ENCODE results near the gene CFAP65. TPM values are rescaled to one million over a fixed set of nuclear protein-coding genes. Genes with fewer than 3 reads are reported as not detected.

The CFAP65 gene
- total RNA-seq, 1 donor from 2014 or later: not detected

DNA sequence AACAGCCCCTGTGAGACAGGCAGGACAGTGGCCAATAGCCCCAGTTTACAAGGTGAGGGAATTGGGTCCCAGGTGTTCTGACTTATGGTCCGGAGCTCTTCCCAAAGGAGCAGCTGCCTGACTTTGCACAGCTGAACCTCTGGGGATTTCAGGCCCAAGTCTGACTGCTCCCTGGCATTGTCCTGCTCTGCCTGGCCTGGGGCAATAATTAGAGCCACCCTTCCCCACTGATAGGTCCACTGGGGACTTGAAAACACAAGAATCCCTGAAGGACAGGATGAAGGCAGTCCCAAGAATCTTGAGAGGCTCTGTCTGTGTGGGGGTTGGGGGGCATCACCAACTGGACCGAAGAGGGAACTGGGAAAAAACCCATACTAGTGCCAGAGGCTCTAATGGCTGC is 52.7 kb downstream of the CFAP65 start:
- Histone ChIP-seq H3K4me3 (no peak overlapping the region), H3K9me3 (replicated peaks) (no peaks in the 10 kb centered on the region), H3K27me3 (ENCODE audit: low read depth) (peaks cover 100% of the 10 kb centered on the region), H3K27ac (replicated peaks) (no peak overlapping the region), H3K4me1 (peaks cover 34% of the 10 kb centered on the region), H3K36me3 (no peaks in the 10 kb centered on the region)
- DNase-seq: no peak
- TF ChIP-seq, protein P1, sequence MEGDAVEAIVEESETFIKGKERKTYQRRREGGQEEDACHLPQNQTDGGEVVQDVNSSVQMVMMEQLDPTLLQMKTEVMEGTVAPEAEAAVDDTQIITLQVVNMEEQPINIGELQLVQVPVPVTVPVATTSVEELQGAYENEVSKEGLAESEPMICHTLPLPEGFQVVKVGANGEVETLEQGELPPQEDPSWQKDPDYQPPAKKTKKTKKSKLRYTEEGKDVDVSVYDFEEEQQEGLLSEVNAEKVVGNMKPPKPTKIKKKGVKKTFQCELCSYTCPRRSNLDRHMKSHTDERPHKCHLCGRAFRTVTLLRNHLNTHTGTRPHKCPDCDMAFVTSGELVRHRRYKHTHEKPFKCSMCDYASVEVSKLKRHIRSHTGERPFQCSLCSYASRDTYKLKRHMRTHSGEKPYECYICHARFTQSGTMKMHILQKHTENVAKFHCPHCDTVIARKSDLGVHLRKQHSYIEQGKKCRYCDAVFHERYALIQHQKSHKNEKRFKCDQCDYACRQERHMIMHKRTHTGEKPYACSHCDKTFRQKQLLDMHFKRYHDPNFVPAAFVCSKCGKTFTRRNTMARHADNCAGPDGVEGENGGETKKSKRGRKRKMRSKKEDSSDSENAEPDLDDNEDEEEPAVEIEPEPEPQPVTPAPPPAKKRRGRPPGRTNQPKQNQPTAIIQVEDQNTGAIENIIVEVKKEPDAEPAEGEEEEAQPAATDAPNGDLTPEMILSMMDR (IDR thresholded peaks at IDR 0.05; ENCODE audit: borderline replicate concordance): no peak
- intact Hi-C loops (cut with micrococcal nuclease): no loop called here

DNA sequence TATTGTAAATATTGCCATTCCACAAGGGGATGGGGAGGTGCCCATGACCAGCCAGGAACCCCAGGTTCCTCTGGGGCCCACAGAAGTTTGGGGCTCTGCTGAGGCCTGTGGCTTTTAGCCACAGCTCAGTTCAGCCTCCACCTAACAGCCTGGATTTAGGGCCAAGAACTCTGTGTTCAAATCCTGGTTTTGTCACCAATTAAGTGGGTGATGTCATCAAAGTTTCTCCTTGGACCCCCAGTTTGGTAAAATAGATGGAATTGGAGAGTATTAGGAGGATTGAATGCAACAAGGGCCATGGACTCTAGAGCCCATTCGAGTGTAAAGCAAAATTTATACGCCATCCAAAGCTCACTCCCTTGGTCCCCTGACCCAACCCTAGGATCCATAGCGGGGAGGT is 53.2 kb downstream of the CFAP65 start:
- H3K27ac ChIP-seq (replicated peaks): no peak overlapping the region

GRCh38 chr2:218986148-218986761 is 55.1 kb downstream of the CFAP65 start:
- H3K27me3 ChIP-seq (ENCODE audit: low read depth): peaks cover 100% of the 10 kb centered on the region
- TF ChIP-seq, protein P1 (IDR thresholded peaks at IDR 0.05; ENCODE audit: borderline replicate concordance): no peak

More for the DNA sequence above, 53.2 kb downstream of the CFAP65 start:
- no peaks in the 10 kb centered on the region for H3K9me3 ChIP-seq (replicated peaks)
- peaks cover 100% of the 10 kb centered on the region for H3K27me3 ChIP-seq (ENCODE audit: low read depth)
- TF ChIP-seq, protein P1 (IDR thresholded peaks at IDR 0.05; ENCODE audit: borderline replicate concordance): no peak
- H3K4me3 ChIP-seq: no peak overlapping the region
- DNase-seq: no peak
- intact Hi-C loops (cut with micrococcal nuclease): no loop called here
- H3K4me1 ChIP-seq: peaks cover 32% of the 10 kb centered on the region
- H3K36me3 ChIP-seq: no peaks in the 10 kb centered on the region

GRCh38 chr2:218985325-218986091 is 55.8 kb downstream of the CFAP65 start:
- intact Hi-C loops (cut with micrococcal nuclease): no loop called here
- Histone ChIP-seq H3K4me3 (peak overlapping the region; percentile 48), H3K27me3 (ENCODE audit: low read depth) (peaks cover 100% of the 10 kb centered on the region)

More at GRCh38 chr2:218986148-218986761, 55.1 kb downstream of the CFAP65 start:
- Histone ChIP-seq H3K4me1 (peaks cover 44% of the 10 kb centered on the region), H3K27ac (replicated peaks) (no peak overlapping the region), H3K36me3 (no peaks in the 10 kb centered on the region), H3K4me3 (no peak overlapping the region), H3K9me3 (replicated peaks) (no peaks in the 10 kb centered on the region)
- intact Hi-C loops (cut with micrococcal nuclease): no loop called here
- DNase-seq: no peak

GRCh38 chr2:218985021-218985324 is 56.3 kb downstream of the CFAP65 start, which contains the start of gene FEV:
TSS of gene FEV (minus strand) at chr2:218985184. CDS start at chr2:218985075, 109 bp downstream.
- DNase-seq: no peak
- intact Hi-C loops (cut with micrococcal nuclease): no loop called here
- Histone ChIP-seq H3K9me3 (replicated peaks) (no peaks in the 10 kb centered on the region), H3K4me3 (peak within 1 kb of the TSS; percentile 48), H3K27ac (replicated peaks) (no peak within 1 kb of the TSS), H3K36me3 (no peaks in the 10 kb centered on the region), H3K4me1 (peaks cover 56% of the 10 kb centered on the region), H3K27me3 (ENCODE audit: low read depth) (peaks cover 100% of the 10 kb centered on the region)
- TF ChIP-seq, protein P1 (IDR thresholded peaks at IDR 0.05; ENCODE audit: borderline replicate concordance): no peak

More at GRCh38 chr2:218985325-218986091, 55.8 kb downstream of the CFAP65 start:
- H3K36me3 ChIP-seq: no peaks in the 10 kb centered on the region
- TF ChIP-seq, protein P1 (IDR thresholded peaks at IDR 0.05; ENCODE audit: borderline replicate concordance): no peak
- H3K9me3 ChIP-seq (replicated peaks): no peaks in the 10 kb centered on the region
- peaks cover 51% of the 10 kb centered on the region for H3K4me1 ChIP-seq
- no peak overlapping the region for H3K27ac ChIP-seq (replicated peaks)
- DNase-seq: no peak
